ENCODE data around the gene S100Z. TPM values are rescaled to one million over a fixed set of nuclear protein-coding genes. Genes with fewer than 3 reads are reported as not detected.
A peak's percentile ranks its signal among the peaks of the same experiment; 100 is the strongest.
"Not testable (repeated sequence)": the region's sequence is repeated elsewhere in the genome, so short reads cannot be mapped to it uniquely, and the experiment has no call there.

S100Z gene
- total RNA-seq, 2 donors from 2014 or later, result not detected

GRCh38 chr5:76819851-76820525, 29.8 kb upstream of the S100Z start:
- peak overlapping the region; percentile 77 to 94 for H3K9ac ChIP-seq (ENCODE audit: low read depth in 2 of 2, low read length in 2 of 2)
- peak; percentile 42 for DNase-seq
- H3K27me3 ChIP-seq, result no peaks in the 10 kb centered on the region
- H3K4me1 ChIP-seq, result peaks cover 4% of the 10 kb centered on the region
- H3K4me3 ChIP-seq, result peak overlapping the region; percentile 61
- peak overlapping the region; percentile 88 for H3K27ac ChIP-seq
- no peak for TF ChIP-seq CTCF (IDR thresholded peaks at IDR 0.05)
- intact Hi-C loops (cut with DNase I), result no loop called here
- no peaks in the 10 kb centered on the region for H3K36me3 ChIP-seq
- H3K9me3 ChIP-seq, result no peaks in the 10 kb centered on the region

- Histone ChIP-seq H3K9me3 (no peaks in the 10 kb centered on the region), H3K4me1 (peaks cover 4% of the 10 kb centered on the region), H3K4me3 (peak overlapping the region; percentile 61), H3K9ac (ENCODE audit: low read depth in 2 of 2, low read length in 2 of 2) (peak overlapping the region in 1 of 2 donors; percentile 94), H3K36me3 (no peaks in the 10 kb centered on the region), H3K27ac (peak overlapping the region; percentile 88), H3K27me3 (no peaks in the 10 kb centered on the region)
- intact Hi-C loops (cut with DNase I), result no loop called here
- DNase-seq, result no peak
- no peak for TF ChIP-seq CTCF (IDR thresholded peaks at IDR 0.05)
Measured at GRCh38 chr5:76820526-76820890, 29.3 kb upstream of the S100Z start.

- peak overlapping the region in 1 of 2 donors; percentile 94 for H3K9ac ChIP-seq (ENCODE audit: low read depth in 2 of 2, low read length in 2 of 2)
Measured at GRCh38 chr5:76821136-76821535, 28.7 kb upstream of the S100Z start.

GRCh38 chr5:76822105-76822731, 27.6 kb upstream of the S100Z start:
- H3K4me3 ChIP-seq; intact Hi-C loops (cut with DNase I); H3K9ac ChIP-seq (ENCODE audit: low read depth in 2 of 2, low read length in 2 of 2); H3K9me3 ChIP-seq; H3K4me1 ChIP-seq; H3K36me3 ChIP-seq; H3K27me3 ChIP-seq: not testable (repeated sequence)
- peak overlapping the region; percentile 62 for H3K27ac ChIP-seq
- peak; percentile 33 for DNase-seq

More at GRCh38 chr5:76821136-76821535, 28.7 kb upstream of the S100Z start:
- H3K4me1 ChIP-seq, result peaks cover 7% of the 10 kb centered on the region
- H3K9me3 ChIP-seq, result no peaks in the 10 kb centered on the region
- peak overlapping the region; percentile 61 for H3K4me3 ChIP-seq
- DNase-seq, result no peak
- H3K36me3 ChIP-seq, result no peaks in the 10 kb centered on the region
- peak overlapping the region; percentile 88 for H3K27ac ChIP-seq
- intact Hi-C loops (cut with DNase I), result no loop called here
- no peaks in the 10 kb centered on the region for H3K27me3 ChIP-seq
- no peak for TF ChIP-seq CTCF (IDR thresholded peaks at IDR 0.05)

GRCh38 chr5:76826416-76826815, 23.4 kb upstream of the S100Z start:
- H3K27ac ChIP-seq; H3K36me3 ChIP-seq; intact Hi-C loops (cut with DNase I): not testable (repeated sequence)

GRCh38 chr5:76831110-76831452, 18.7 kb upstream of the S100Z start:
- no peaks in the 10 kb centered on the region for H3K36me3 ChIP-seq
- no peak overlapping the region for H3K9ac ChIP-seq (ENCODE audit: low read depth in 2 of 2, low read length in 2 of 2)
- H3K4me3 ChIP-seq, result no peak overlapping the region
- no peak for DNase-seq
- H3K9me3 ChIP-seq, result no peaks in the 10 kb centered on the region
- H3K27ac ChIP-seq, result no peak overlapping the region
- no peaks in the 10 kb centered on the region for H3K4me1 ChIP-seq
- intact Hi-C loops (cut with DNase I), result no loop called here
- no peak for TF ChIP-seq CTCF (IDR thresholded peaks at IDR 0.05)
- no peaks in the 10 kb centered on the region for H3K27me3 ChIP-seq

More at GRCh38 chr5:76826416-76826815, 23.4 kb upstream of the S100Z start:
- H3K4me3 ChIP-seq; H3K9me3 ChIP-seq; H3K4me1 ChIP-seq; DNase-seq; H3K9ac ChIP-seq (ENCODE audit: low read depth in 2 of 2, low read length in 2 of 2); H3K27me3 ChIP-seq: not testable (repeated sequence)
